ENCODE data around the gene WDR20.

Gene WDR20

GRCh38 chr14:102222751-102223150, 83.1 kb downstream of the WDR20 start:
- Histone ChIP-seq H3K9me3 (ENCODE audit: low read length) (no peaks in the 10 kb centered on the region), H3K27me3 (ENCODE audit: insufficient read depth, low read length) (no peaks in the 10 kb centered on the region), H3K4me1 (ENCODE audit: insufficient read depth, low read length) (no peaks in the 10 kb centered on the region), H3K4me3 (ENCODE audit: low read length) (no peak overlapping the region), H3K36me3 (ENCODE audit: insufficient read depth, low read length) (peaks cover 24% of the 10 kb centered on the region), H2AFZ (ENCODE audit: low read depth, low read length) (no peak overlapping the region)

- Histone ChIP-seq H3K4me1 (ENCODE audit: insufficient read depth, low read length) (no peaks in the 10 kb centered on the region), H3K9me3 (ENCODE audit: low read length) (no peaks in the 10 kb centered on the region), H2AFZ (ENCODE audit: low read depth, low read length) (no peak overlapping the region), H3K27me3 (ENCODE audit: insufficient read depth, low read length) (no peaks in the 10 kb centered on the region), H3K4me3 (ENCODE audit: low read length) (no peak overlapping the region), H3K36me3 (ENCODE audit: insufficient read depth, low read length) (peaks cover 24% of the 10 kb centered on the region)
These were observed 84.0 kb downstream of the WDR20 start for GRCh38 chr14:102223682-102224081.

GRCh38 chr14:102225386-102225785, 85.7 kb downstream of the WDR20 start:
- Histone ChIP-seq H3K4me3 (ENCODE audit: low read length) (no peak overlapping the region), H3K4me1 (ENCODE audit: insufficient read depth, low read length) (no peaks in the 10 kb centered on the region), H3K9me3 (ENCODE audit: low read length) (no peaks in the 10 kb centered on the region), H2AFZ (ENCODE audit: low read depth, low read length) (no peak overlapping the region), H3K36me3 (ENCODE audit: insufficient read depth, low read length) (peaks cover 29% of the 10 kb centered on the region), H3K27me3 (ENCODE audit: insufficient read depth, low read length) (no peaks in the 10 kb centered on the region)

GRCh38 chr14:102225936-102226335, 86.2 kb downstream of the WDR20 start:
- Histone ChIP-seq H3K9me3 (ENCODE audit: low read length) (no peaks in the 10 kb centered on the region), H2AFZ (ENCODE audit: low read depth, low read length) (no peak overlapping the region), H3K36me3 (ENCODE audit: insufficient read depth, low read length) (peaks cover 29% of the 10 kb centered on the region), H3K4me3 (ENCODE audit: low read length) (no peak overlapping the region), H3K4me1 (ENCODE audit: insufficient read depth, low read length) (no peaks in the 10 kb centered on the region), H3K27me3 (ENCODE audit: insufficient read depth, low read length) (no peaks in the 10 kb centered on the region)

- Histone ChIP-seq H3K36me3 (ENCODE audit: insufficient read depth, low read length) (peaks cover 26% of the 10 kb centered on the region), H3K4me1 (ENCODE audit: insufficient read depth, low read length) (no peaks in the 10 kb centered on the region), H3K4me3 (ENCODE audit: low read length) (no peak overlapping the region), H2AFZ (ENCODE audit: low read depth, low read length) (no peak overlapping the region), H3K9me3 (ENCODE audit: low read length) (no peaks in the 10 kb centered on the region), H3K27me3 (ENCODE audit: insufficient read depth, low read length) (no peaks in the 10 kb centered on the region)
These were observed 86.8 kb downstream of the WDR20 start for GRCh38 chr14:102226356-102227125.

GRCh38 chr14:102227184-102227964, 87.7 kb downstream of the WDR20 start:
- Histone ChIP-seq H3K4me1 (ENCODE audit: insufficient read depth, low read length) (no peaks in the 10 kb centered on the region), H3K27me3 (ENCODE audit: insufficient read depth, low read length) (no peaks in the 10 kb centered on the region), H3K9me3 (ENCODE audit: low read length) (no peaks in the 10 kb centered on the region), H3K36me3 (ENCODE audit: insufficient read depth, low read length) (peaks cover 27% of the 10 kb centered on the region), H2AFZ (ENCODE audit: low read depth, low read length) (no peak overlapping the region), H3K4me3 (ENCODE audit: low read length) (no peak overlapping the region)

GRCh38 chr14:102229071-102229738, 89.5 kb downstream of the WDR20 start:
- Histone ChIP-seq H3K4me3 (ENCODE audit: low read length) (no peak overlapping the region), H2AFZ (ENCODE audit: low read depth, low read length) (no peak overlapping the region), H3K9me3 (ENCODE audit: low read length) (no peaks in the 10 kb centered on the region), H3K36me3 (ENCODE audit: insufficient read depth, low read length) (peaks cover 23% of the 10 kb centered on the region), H3K4me1 (ENCODE audit: insufficient read depth, low read length) (no peaks in the 10 kb centered on the region), H3K27me3 (ENCODE audit: insufficient read depth, low read length) (no peaks in the 10 kb centered on the region)

GRCh38 chr14:102229739-102230092, 90.0 kb downstream of the WDR20 start:
- Histone ChIP-seq H2AFZ (ENCODE audit: low read depth, low read length) (no peak overlapping the region), H3K4me1 (ENCODE audit: insufficient read depth, low read length) (no peaks in the 10 kb centered on the region), H3K27me3 (ENCODE audit: insufficient read depth, low read length) (no peaks in the 10 kb centered on the region), H3K36me3 (ENCODE audit: insufficient read depth, low read length) (peaks cover 19% of the 10 kb centered on the region), H3K9me3 (ENCODE audit: low read length) (no peaks in the 10 kb centered on the region), H3K4me3 (ENCODE audit: low read length) (no peak overlapping the region)

- no peaks in the 10 kb centered on the region for H3K27me3 ChIP-seq (ENCODE audit: insufficient read depth, low read length)
- peaks cover 14% of the 10 kb centered on the region for H3K36me3 ChIP-seq (ENCODE audit: insufficient read depth, low read length)
- no peak overlapping the region for H2AFZ ChIP-seq (ENCODE audit: low read depth, low read length)
- H3K4me3 ChIP-seq (ENCODE audit: low read length), result no peak overlapping the region
- H3K4me1 ChIP-seq (ENCODE audit: insufficient read depth, low read length), result no peaks in the 10 kb centered on the region
- H3K9me3 ChIP-seq (ENCODE audit: low read length), result no peaks in the 10 kb centered on the region
These were observed 90.9 kb downstream of the WDR20 start for GRCh38 chr14:102230481-102231210.

GRCh38 chr14:102231476-102232347, 92.0 kb downstream of the WDR20 start:
- no peaks in the 10 kb centered on the region for H3K9me3 ChIP-seq (ENCODE audit: low read length)
- no peak overlapping the region for H2AFZ ChIP-seq (ENCODE audit: low read depth, low read length)
- no peak overlapping the region for H3K4me3 ChIP-seq (ENCODE audit: low read length)
- no peaks in the 10 kb centered on the region for H3K4me1 ChIP-seq (ENCODE audit: insufficient read depth, low read length)
- peaks cover 14% of the 10 kb centered on the region for H3K36me3 ChIP-seq (ENCODE audit: insufficient read depth, low read length)
- H3K27me3 ChIP-seq (ENCODE audit: insufficient read depth, low read length), result no peaks in the 10 kb centered on the region

- Histone ChIP-seq H3K4me3 (ENCODE audit: low read length) (no peak overlapping the region), H3K4me1 (ENCODE audit: insufficient read depth, low read length) (no peaks in the 10 kb centered on the region), H3K27me3 (ENCODE audit: insufficient read depth, low read length) (no peaks in the 10 kb centered on the region), H3K9me3 (ENCODE audit: low read length) (no peaks in the 10 kb centered on the region), H3K36me3 (ENCODE audit: insufficient read depth, low read length) (peaks cover 14% of the 10 kb centered on the region), H2AFZ (ENCODE audit: low read depth, low read length) (no peak overlapping the region)
These were observed 92.6 kb downstream of the WDR20 start for GRCh38 chr14:102232348-102232625.

GRCh38 chr14:102233081-102233480, 93.4 kb downstream of the WDR20 start:
- H3K4me3 ChIP-seq (ENCODE audit: low read length), result no peak overlapping the region
- no peaks in the 10 kb centered on the region for H3K4me1 ChIP-seq (ENCODE audit: insufficient read depth, low read length)
- no peaks in the 10 kb centered on the region for H3K9me3 ChIP-seq (ENCODE audit: low read length)
- H3K36me3 ChIP-seq (ENCODE audit: insufficient read depth, low read length), result peaks cover 14% of the 10 kb centered on the region
- no peaks in the 10 kb centered on the region for H3K27me3 ChIP-seq (ENCODE audit: insufficient read depth, low read length)
- no peak overlapping the region for H2AFZ ChIP-seq (ENCODE audit: low read depth, low read length)

Data from neuron (in vitro differentiated cells).